Stimulated activated CD8-positive, alpha-beta memory T cell treated with anti-CD3 and anti-CD28 coated beads, Interleukin-4, amount 100 ng/mL, for 24 hours (primary cell): ENCODE data around the gene ZNF534.
A peak's percentile ranks its signal among the peaks of the same experiment; 100 is the strongest.
"Not testable (repeated sequence)": the region's sequence is repeated elsewhere in the genome, so short reads cannot be mapped to it uniquely, and the experiment has no call there.

ENCODE experiments used
- DNase-seq: peaks from one replicate; pipeline ENCODE4 v3.0.0-alpha.2; 2020; ENCODE audit warnings: low read depth

ZNF534 gene

GRCh38 chr19:52428937-52429336, at the start of gene ZNF534:
Gene ZNF534 (plus strand): TSS chr19:52429148. CDS start chr19:52431475, 2,327 bp downstream.
- DNase-seq, result no peak

DNA sequence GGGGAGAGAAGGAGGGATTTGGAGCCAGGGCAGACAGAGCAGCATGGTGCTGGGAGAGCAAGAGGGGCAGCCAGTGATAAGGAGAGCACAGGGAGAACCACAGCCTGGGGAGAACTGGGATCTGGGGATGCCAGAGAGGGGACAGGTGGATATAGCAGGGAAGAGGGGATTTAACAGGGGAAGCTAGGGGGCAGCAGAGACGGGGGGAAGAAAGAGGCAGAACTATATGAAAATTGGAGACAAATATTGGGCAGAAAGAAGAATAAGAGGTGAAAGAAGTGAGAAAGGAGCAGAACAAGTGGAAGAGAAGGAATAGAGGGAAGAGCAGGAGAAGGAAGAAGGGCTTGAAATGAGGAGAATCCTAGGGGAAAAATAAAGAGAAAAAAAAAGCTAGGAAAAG, 37.8 kb upstream of the ZNF534 start:
- no peak for DNase-seq

DNA sequence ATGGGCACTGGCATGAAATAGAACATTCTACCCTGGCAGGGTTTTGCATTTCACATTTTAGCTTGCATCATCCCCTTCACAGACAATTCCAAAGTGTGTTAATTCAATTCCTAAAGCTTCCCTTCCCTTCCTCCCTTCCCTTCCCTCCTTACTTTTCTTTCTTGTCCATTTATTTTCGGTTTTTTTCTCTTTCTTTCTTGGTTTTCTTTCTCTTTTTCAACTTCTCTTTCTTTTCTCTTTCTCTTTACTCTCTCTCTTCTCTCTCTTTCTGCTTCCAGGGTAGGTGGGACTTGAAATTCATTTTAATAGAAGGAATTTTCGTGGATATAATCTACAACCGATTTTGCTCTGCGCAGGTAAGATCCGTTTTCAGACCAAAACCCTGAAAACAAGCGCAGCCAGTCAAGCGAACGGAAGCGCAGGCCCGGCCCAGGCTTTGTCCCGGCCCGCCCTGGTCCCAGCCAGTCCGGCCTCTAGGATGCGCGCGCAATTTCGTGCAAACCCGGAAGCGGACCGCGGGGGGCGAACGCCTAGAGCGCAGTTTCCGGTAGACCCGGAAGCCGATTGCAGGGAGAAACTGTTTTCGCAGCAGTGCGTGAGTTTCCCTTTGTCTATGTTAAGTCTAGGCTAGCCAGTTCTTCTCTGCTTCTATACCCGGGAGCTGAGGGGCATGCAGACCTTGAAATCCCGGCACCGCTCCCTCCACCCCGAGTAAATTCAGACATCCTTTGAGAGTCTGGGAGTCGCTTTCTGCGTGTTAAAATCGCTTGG, 31.5 kb upstream of the ZNF534 start, which contains the start of gene ZNF528:
ZNF528 (plus strand) TSS at position 540 of the 771 bp plus-strand sequence. CDS start 4,165 bp downstream, outside the sequence.
- DNase-seq, result peak; percentile 96

DNA sequence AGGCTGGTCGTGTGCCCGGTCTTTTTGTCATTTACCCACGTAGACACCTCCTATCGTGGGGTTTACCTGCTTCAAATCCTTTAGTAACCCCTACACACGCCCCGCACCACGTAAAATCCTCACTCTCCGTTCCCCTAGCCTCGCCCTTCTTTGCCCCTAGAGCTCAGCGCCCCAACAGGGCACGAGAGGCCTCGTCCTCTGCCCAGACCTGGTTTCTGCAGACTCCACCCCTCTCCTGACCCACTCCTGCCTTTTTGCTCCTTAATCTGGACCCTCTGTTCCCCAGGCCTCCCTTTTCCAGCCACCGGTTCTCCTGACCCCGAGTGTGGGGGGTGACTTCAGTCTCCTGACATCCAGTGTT, 30.9 kb upstream of the ZNF534 start:
- no peak for DNase-seq

DNA sequence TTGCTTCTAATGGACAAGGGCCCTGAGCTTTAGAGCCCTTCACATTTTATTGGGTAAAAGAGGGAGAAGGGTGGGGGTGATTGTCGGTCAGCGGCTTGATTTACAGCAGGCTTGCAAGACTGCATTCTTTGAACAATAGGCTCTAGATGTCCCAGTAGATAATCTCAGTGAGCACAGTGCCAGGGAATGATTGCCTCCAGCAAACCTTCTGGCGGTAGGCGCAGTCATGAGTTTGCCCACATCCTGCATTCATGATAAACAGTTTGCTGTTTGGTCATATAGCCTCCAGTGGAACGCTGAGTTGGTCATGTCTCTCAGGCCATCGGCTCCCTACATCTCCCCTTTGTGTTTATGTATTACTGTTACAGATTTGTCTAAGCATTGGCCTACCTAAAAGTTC, 18.7 kb upstream of the ZNF534 start:
- no peak for DNase-seq

- DNase-seq, result no peak
Measured at GRCh38 chr19:52415711-52416110, 13.2 kb upstream of the ZNF534 start.

DNA sequence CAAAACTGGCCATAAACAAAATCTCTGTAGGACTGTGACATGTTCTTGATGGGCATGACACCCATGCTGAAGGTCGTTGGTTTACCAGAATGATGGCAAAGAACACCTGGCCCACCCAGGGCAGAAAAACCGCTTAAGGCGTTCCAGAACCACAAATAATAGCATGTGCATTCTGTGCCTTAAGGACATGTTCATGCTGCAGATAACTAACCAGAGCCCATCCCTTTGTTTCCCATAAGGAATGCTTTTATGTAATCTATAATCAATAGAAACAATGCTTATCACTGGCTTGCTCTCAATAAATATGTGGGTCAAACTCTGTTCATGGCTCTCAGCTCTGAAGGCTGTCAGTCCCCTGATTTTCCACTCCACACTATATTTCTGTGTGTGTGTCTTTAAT, 13.2 kb downstream of the ZNF534 start:
- DNase-seq, result no peak

DNA sequence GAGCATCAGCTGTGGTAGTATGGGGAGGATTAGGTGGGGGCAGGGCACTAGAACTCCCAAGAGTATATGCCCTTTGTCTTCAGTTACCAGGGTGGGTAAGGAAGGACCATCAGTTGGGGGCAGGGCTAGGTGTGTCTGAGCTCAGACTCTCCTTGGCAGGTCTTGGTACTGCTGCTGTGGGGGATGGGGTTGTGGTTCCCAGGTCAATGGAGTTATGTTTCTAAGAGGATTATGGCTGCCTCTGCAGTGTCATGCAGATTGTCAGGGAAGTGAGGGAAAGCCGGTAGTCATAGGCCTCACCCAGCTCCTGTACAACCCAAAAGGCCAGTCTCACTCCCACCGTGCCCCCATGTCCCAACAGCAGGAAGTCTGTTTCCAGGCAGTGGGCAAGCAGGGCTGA, 15.6 kb downstream of the ZNF534 start:
- no peak for DNase-seq

- DNase-seq, result no peak
Measured at GRCh38 chr19:52451241-52451640, 22.3 kb downstream of the ZNF534 start.

DNA sequence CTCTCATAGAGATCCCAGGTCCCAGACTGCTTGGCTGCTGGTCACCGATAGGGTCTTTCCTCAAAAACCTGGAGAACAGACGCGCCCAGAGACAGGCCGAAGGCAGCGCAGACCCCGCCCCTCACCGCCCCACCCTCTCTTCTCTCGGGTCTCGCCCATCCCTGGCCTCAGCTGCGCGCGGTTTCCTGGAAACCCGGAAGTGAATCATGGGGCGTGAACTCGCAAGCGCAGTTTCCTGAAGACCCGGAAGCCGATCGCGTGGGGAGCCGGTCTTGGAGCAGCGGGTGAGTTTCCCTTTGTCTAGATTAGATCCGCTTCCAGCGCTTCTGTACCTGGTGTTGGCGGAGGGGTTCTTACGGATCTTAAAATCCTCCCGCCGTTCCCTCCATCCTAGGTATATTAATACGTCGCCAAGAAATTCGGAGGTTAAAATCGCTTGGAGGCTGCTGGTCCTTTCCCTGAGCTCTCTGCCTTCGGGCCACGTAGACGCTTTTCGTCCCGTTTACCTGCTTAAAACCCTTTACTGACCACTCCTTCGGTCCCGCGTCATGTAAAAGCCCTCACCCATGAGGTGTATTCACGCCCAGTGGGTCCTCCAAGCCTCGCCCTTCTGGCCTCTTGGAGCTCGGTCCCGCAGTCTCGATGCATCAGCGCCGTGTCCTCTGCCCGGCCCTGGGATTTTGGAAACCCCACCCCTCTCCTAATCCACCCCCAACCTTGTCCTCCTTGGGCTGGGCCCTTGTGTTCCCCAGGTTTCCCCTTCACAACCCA, 24.6 kb downstream of the ZNF534 start, which contains the start of gene ZNF578:
ZNF578 (plus strand) TSS at position 230 of the 771 bp plus-strand sequence. CDS start 48,293 bp downstream, outside the sequence.
- DNase-seq, result peak; percentile 55

DNA sequence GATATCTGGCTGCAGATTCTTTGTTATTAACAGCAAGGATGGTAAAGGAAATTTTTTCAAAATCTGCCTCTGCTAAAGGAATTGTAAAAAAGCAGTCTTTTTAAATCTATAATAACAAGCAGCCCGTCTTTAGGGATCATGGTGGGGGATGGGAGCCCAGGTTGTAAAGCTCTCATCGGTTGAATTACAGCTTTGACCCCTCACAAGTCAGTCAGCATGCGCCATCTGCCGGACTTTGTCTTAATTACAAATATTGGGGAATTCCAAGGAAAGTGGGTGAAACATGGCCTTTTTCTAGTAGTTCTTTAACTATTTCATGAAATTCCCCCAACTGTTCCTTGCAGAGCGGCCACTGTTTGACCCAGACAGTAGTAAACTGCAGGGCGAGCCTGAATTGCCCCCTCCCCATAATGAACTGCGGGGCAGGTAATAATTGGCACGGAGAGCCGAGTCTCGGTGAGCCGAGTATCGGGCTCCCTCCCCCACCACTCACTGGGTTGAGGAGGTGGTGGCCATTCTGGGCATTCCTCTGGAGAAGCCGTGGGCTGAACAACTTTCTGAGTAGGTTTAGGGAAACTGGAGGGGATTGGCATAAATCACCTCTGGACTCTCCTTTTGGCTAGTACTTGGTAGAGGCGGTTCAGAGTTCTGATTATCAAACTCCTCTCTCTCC, 36.0 kb downstream of the ZNF534 start:
- DNase-seq, result no peak

DNA sequence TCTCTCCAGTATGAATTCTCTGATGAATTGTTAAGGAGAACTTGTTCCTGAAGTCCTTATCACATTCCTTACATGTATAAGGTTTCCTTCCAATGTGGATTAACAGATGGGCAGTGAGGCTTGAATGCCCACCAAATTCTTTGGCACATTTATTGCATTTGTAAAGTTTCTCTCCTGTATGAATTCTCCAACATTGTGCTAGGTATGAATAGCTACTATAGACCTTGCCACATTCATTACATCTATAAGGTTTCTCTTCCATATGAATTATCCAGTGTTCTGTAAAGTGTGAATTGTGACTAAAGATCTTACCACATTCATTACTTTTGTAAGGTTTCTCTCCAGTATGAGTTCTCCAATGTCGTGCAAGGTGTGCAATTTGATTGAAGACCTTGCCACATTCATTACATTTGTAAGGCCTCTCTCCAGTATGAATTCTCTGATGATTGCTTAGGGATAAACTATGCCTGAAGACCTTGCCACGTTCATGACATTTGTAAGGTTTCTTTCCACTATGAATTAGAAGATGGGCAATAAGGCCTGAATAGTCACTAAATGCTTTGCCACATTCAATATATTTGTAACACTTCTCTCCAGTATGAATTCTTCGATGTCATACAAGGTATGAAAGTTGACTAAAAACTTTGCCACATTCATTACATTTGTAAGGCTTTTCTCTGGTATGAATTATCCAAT, 44.9 kb downstream of the ZNF534 start:
- no peak for DNase-seq

- DNase-seq, result no peak
Measured at GRCh38 chr19:52474351-52475127, 45.6 kb downstream of the ZNF534 start.

GRCh38 chr19:52484111-52484743, 55.3 kb downstream of the ZNF534 start:
- DNase-seq, result not testable (repeated sequence)

- not testable (repeated sequence) for DNase-seq
Measured at GRCh38 chr19:52485064-52485463, 56.1 kb downstream of the ZNF534 start.

DNA sequence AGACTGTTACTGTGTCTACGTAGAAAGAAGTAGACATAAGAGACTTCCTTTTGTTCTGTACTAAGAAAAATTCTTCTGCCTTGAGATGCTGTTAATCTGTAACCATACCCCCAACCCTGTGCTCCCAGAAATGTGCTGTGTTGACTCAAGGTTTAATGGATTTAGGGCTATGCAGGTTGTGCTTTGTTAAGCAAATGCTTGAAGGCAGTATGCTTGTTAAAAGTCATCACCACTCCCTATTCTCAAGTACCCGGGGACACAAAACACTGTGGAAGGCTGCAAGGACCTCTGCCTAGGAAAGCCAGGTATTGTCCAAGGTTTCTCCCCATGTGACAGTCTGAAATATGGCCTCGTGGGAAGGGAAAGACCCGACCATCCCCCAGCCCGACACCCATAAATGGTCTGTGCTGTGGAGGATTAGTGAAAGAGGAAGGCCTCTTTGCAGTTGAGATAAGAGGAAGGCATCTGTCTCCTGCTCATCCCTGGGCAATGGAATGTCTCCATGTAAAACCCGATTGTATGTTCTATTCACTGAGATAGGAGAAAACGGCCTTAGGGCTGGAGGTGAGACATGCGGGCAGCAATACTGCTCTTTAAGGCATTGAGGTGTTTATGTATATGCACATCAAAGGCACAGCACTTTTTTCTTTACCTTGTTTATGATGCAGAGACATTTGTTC, 56.8 kb downstream of the ZNF534 start:
- DNase-seq, result not testable (repeated sequence)

- peak; percentile 1 for DNase-seq
Measured at GRCh38 chr19:52492201-52492993, 63.4 kb downstream of the ZNF534 start.

GRCh38 chr19:52492994-52493470, 64.1 kb downstream of the ZNF534 start:
- no peak for DNase-seq

DNA sequence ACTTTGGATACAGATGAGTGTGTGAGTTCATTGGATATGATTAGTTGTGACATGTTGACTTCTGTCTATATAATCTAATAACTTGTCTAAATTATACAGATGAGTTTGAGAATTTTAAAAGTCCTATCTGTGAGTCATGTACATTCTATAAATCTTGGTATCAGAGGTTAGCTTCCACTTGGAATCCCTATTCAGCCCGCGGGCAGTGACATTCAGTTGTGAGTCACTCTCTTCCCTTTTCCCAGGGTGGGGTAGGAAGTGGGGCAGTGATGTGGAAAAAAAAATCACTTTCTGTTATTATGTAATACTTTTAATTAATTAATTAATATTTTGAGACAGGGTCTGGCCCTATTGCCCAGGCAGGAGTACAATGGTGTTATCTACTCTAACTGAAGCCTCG, 65.6 kb downstream of the ZNF534 start:
- DNase-seq, result no peak
